Keratinocyte (primary cell): ENCODE data around the gene OR2T27.
A peak's percentile ranks its signal among the peaks of the same experiment; 100 is the strongest.

ENCODE experiments used
- CTCF ChIP-seq, 3 experiments: IDR thresholded peaks in 1 of 3; conservative IDR thresholded peaks in 1 of 3; optimal IDR thresholded peaks in 1 of 3; 2 replicates in 2 of 3; 3 replicates in 1 of 3; pipeline versions ENCODE3 to v1.5.1; 2011; ENCODE audit warnings: low read length in 3 of 3, mild to moderate bottlenecking in 3 of 3, moderate library complexity in 2 of 3, control low read depth in 1 of 3, inconsistent platforms in 1 of 3; ENCODE audit not compliant: insufficient read depth in 2 of 3; ENCODE audit errors: extremely low read depth in 1 of 3
- EZH2 ChIP-seq: IDR thresholded peaks from one replicate; pipeline ENCODE4 v1.6.1; 2012; ENCODE audit warnings: inconsistent platforms, mild to moderate bottlenecking, low read length, moderate library complexity

DNA sequence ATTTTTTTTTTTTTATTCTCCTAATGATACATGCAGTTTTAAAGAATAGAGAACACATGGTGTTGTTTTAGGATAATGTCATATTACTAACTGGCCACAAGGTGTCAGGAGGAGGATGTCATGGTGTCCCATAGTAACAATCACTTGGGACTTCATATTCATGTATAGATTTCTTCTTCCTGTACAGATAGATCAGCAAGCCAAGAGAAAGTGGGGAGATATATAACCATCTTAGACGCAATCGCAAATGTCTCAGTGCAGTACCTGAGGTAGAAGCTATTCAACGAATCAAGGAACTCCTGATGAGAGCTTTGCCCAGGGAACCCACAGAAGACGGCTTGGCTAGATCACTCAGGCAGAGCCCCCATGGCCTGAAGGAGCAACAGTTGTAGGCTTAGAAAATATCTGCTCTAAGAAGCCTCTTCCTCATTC is 32.7 kb downstream of the OR2T27 start:
- TF ChIP-seq CTCF (optimal IDR thresholded peaks at IDR 0.05 in 1 of 3, IDR thresholded peaks at IDR 0.05 in 1 of 3, conservative IDR thresholded peaks at IDR 0.05 in 1 of 3; ENCODE audit: extremely low read depth in 1 of 3, insufficient read depth in 2 of 3, low read length in 3 of 3): peak in 2 of 3 experiments; percentile 31 to 33
- no peak for TF ChIP-seq EZH2
